Measurements from ENCODE around the gene SWAP70. TPM values are rescaled to one million over a fixed set of nuclear protein-coding genes. Genes with fewer than 3 reads are reported as not detected.
A peak's percentile ranks its signal among the peaks of the same experiment; 100 is the strongest.

The SWAP70 gene
- total and polyA plus RNA-seq, 2 of the 8 experiments (the other 6 are each of a cell fraction or from before 2014, with no cell fraction given), result 14.8 to 37.5 TPM

DNA sequence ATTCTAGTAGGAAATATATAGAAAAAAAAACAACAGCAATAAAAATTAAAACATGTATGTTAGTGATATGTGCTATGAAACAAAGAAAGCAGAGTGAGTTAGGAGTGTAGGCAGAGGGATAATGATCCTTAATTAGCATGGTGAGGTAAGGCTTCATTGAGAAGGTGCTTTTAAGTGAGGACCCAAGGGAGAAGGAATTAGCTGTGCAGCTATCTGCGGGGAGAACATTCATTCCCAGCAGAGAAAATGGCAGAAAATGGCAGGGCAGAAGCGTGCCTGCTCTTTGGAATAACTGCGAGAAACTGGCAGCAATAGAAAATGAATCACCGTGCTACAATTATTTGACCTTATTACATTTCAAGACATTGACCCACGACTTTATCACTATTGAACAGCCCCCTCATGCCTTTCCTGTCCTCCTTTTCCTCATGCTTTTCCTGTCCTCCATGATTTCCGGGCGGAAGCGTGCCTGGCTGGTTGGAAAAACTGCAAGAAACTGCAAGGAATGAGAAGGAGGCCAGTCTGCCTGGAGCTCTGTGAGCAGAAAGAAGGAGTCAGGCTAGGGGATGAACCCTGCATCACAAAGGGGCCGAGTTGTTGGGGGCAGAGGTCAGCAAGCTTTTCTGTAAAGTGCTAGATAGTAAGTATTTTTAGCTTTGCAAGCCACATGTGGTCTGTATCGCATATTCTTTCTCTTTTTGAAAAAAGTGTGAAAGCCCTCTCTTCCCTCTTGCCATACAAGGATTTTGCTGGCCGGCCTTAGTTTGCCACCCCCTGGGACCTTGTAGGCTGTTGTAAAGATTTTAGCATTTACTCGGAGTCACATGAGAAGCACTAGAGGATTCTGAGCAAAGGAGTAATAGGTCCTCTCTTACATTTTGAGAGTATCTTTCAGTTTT lies 37.1 kb upstream of the SWAP70 start (continued):
- TF ChIP-seq, protein P1, sequence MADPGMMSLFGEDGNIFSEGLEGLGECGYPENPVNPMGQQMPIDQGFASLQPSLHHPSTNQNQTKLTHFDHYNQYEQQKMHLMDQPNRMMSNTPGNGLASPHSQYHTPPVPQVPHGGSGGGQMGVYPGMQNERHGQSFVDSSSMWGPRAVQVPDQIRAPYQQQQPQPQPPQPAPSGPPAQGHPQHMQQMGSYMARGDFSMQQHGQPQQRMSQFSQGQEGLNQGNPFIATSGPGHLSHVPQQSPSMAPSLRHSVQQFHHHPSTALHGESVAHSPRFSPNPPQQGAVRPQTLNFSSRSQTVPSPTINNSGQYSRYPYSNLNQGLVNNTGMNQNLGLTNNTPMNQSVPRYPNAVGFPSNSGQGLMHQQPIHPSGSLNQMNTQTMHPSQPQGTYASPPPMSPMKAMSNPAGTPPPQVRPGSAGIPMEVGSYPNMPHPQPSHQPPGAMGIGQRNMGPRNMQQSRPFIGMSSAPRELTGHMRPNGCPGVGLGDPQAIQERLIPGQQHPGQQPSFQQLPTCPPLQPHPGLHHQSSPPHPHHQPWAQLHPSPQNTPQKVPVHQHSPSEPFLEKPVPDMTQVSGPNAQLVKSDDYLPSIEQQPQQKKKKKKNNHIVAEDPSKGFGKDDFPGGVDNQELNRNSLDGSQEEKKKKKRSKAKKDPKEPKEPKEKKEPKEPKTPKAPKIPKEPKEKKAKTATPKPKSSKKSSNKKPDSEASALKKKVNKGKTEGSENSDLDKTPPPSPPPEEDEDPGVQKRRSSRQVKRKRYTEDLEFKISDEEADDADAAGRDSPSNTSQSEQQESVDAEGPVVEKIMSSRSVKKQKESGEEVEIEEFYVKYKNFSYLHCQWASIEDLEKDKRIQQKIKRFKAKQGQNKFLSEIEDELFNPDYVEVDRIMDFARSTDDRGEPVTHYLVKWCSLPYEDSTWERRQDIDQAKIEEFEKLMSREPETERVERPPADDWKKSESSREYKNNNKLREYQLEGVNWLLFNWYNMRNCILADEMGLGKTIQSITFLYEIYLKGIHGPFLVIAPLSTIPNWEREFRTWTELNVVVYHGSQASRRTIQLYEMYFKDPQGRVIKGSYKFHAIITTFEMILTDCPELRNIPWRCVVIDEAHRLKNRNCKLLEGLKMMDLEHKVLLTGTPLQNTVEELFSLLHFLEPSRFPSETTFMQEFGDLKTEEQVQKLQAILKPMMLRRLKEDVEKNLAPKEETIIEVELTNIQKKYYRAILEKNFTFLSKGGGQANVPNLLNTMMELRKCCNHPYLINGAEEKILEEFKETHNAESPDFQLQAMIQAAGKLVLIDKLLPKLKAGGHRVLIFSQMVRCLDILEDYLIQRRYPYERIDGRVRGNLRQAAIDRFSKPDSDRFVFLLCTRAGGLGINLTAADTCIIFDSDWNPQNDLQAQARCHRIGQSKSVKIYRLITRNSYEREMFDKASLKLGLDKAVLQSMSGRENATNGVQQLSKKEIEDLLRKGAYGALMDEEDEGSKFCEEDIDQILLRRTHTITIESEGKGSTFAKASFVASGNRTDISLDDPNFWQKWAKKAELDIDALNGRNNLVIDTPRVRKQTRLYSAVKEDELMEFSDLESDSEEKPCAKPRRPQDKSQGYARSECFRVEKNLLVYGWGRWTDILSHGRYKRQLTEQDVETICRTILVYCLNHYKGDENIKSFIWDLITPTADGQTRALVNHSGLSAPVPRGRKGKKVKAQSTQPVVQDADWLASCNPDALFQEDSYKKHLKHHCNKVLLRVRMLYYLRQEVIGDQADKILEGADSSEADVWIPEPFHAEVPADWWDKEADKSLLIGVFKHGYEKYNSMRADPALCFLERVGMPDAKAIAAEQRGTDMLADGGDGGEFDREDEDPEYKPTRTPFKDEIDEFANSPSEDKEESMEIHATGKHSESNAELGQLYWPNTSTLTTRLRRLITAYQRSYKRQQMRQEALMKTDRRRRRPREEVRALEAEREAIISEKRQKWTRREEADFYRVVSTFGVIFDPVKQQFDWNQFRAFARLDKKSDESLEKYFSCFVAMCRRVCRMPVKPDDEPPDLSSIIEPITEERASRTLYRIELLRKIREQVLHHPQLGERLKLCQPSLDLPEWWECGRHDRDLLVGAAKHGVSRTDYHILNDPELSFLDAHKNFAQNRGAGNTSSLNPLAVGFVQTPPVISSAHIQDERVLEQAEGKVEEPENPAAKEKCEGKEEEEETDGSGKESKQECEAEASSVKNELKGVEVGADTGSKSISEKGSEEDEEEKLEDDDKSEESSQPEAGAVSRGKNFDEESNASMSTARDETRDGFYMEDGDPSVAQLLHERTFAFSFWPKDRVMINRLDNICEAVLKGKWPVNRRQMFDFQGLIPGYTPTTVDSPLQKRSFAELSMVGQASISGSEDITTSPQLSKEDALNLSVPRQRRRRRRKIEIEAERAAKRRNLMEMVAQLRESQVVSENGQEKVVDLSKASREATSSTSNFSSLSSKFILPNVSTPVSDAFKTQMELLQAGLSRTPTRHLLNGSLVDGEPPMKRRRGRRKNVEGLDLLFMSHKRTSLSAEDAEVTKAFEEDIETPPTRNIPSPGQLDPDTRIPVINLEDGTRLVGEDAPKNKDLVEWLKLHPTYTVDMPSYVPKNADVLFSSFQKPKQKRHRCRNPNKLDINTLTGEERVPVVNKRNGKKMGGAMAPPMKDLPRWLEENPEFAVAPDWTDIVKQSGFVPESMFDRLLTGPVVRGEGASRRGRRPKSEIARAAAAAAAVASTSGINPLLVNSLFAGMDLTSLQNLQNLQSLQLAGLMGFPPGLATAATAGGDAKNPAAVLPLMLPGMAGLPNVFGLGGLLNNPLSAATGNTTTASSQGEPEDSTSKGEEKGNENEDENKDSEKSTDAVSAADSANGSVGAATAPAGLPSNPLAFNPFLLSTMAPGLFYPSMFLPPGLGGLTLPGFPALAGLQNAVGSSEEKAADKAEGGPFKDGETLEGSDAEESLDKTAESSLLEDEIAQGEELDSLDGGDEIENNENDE (IDR thresholded peaks at IDR 0.05; ENCODE audit: insufficient replicate concordance, low read length), result peak; percentile 37
- TF ChIP-seq RXRA (IDR thresholded peaks at IDR 0.05; ENCODE audit: insufficient read depth, low read depth, low read length) (no peak), JUN (IDR thresholded peaks at IDR 0.05; ENCODE audit: low read depth, low read length) (no peak), TCF12 (IDR thresholded peaks at IDR 0.05; ENCODE audit: low read depth, low read length) (no peak), CHD1 (IDR thresholded peaks at IDR 0.05; ENCODE audit: low read depth, low read length) (no peak), CBX8 (IDR thresholded peaks at IDR 0.05; ENCODE audit: borderline replicate concordance, low read depth, low read length) (no peak), EP300 (IDR thresholded peaks at IDR 0.05; ENCODE audit: borderline replicate concordance in 1 of 2, low read depth in 2 of 2, low read length in 2 of 2) (no peak), CTBP2 (IDR thresholded peaks at IDR 0.05; ENCODE audit: borderline replicate concordance, insufficient read depth, insufficient read length, low read length) (no peak), ZNF274 (IDR thresholded peaks at IDR 0.05; ENCODE audit: borderline replicate concordance, extremely low read depth, low read length) (no peak)
